ENCODE measurements around the gene KYAT1.
A peak's percentile ranks its signal among the peaks of the same experiment; 100 is the strongest.

Gene KYAT1

DNA sequence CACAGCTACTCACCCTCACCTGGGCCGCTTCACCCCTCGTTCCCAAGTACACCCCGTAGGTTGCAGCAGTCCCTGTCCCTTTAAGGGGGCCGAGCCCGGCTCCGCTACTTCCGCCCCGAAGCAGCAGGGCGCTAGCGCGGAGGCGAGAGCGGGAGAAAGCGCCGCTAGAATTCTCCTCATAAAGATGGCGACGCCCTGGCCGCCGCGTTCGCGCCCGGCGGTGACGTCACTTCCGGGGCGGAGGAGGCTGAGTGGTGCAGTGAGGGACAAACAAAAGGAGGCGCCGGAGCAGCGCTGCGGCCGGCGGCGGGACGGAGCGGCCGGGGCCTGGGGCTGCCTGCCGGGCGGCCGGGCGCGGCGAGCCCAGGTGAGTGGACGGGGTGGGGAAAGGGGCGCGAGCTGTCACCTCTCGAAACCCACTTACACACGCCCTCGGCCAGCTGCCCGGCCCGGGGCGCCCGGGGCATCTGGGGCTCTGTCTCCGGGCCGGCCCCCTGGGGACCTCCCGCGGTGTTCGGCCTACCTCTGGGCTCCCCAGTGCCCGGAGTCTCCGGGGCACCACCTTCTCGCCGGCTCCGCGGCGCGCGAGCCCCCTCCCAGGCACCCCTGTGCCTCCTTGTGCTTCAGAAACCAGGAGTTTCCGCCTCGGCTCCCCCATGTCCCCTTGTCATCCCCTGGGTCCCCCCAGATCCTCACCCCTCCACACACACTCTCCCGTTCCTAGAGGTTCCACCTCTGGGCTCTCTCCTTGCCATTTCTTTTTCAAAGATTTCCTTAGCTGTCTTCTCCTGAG lies at the start of gene KYAT1, which contains the start of gene LRRC8A:
Gene KYAT1, minus strand, starts transcription at position 67 of the 793 bp plus-strand sequence. CDS start 36,545 bp downstream, outside the sequence.
Gene LRRC8A, plus strand, starts transcription at position 250 of the 793 bp plus-strand sequence. CDS start 25,032 bp downstream, outside the sequence.
- DNase-seq (ENCODE audit: low read depth in 1 of 2, low spot score in 1 of 2), result peak; percentile 97 to 99
- in situ Hi-C loops (cut with HindIII; ENCODE audit: low pct_unique_long_range_greater_than_20kb, low sequenced_read_pairs), result no loop called here
- no peak; the same call in 1 of the 2 replicates for TF ChIP-seq JUND (IDR thresholded peaks at IDR 0.05; ENCODE audit: low read depth)

GRCh38 chr9:128929560-128929959 lies 47.8 kb upstream of the KYAT1 start:
- DNase-seq (ENCODE audit: low read depth in 1 of 2, low spot score in 1 of 2), result no peak
- TF ChIP-seq JUND (IDR thresholded peaks at IDR 0.05; ENCODE audit: low read depth), result no peak
- in situ Hi-C loops (cut with HindIII; ENCODE audit: low pct_unique_long_range_greater_than_20kb, low sequenced_read_pairs), result no loop called here

DNA sequence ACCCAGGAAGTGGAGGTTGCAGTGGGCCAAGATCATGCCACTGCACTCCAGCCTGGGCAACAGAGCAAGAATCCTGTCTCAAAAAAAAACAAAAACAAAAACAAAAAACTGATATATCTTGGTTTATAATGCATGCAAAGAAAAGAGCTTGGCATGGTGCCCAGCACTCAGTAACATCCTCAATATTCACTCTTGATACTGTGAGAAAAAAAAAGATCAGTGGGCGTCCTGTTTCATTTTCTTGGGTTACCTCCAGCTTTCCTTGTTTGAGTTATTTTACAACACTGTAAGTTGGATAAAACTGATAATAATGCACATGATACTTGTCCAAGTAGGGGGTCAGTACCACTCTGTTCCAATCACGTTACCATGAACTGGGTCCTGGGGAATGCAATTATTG lies 46.9 kb upstream of the KYAT1 start:
- in situ Hi-C loops (cut with HindIII; ENCODE audit: low pct_unique_long_range_greater_than_20kb, low sequenced_read_pairs), result no loop called here
- TF ChIP-seq JUND (IDR thresholded peaks at IDR 0.05; ENCODE audit: low read depth), result no peak
- DNase-seq (ENCODE audit: low read depth in 1 of 2, low spot score in 1 of 2), result no peak

DNA sequence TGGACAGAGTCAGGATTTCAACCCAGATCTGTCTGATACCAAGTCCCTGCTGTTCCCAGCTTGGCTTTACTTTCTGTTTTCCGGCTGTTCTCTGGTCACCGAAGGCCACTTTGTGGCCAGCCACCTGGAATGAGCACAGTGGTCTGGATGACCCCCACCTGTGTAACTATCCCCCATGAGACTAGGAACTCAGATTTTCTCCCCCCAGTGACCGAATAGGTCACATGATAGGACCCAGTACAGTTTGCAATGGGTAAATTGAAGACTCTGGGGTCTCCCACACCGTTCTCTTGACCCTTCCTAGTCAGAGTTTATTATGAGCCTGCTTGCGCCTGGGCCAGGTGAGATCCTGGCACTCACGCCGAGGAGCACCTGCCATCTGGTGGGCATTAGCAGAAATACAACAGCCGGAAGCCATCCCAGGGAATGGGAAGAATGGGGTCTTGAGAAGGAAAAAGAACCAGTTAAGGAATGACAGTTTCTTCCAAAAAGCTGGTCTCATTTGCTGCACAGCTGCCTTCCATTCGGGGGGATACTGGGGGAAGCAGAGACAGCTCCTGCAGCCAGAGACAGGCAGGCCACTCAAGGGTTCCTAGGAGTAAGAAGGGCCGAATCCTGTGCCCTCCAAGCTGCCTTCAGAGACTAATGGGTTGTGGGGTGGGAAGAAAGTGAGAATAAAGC lies 46.1 kb upstream of the KYAT1 start:
- DNase-seq (ENCODE audit: low read depth in 1 of 2, low spot score in 1 of 2), result peak; percentile 71 to 81
- in situ Hi-C loops (cut with HindIII; ENCODE audit: low pct_unique_long_range_greater_than_20kb, low sequenced_read_pairs), result no loop called here
- no peak for TF ChIP-seq JUND (IDR thresholded peaks at IDR 0.05; ENCODE audit: low read depth)

DNA sequence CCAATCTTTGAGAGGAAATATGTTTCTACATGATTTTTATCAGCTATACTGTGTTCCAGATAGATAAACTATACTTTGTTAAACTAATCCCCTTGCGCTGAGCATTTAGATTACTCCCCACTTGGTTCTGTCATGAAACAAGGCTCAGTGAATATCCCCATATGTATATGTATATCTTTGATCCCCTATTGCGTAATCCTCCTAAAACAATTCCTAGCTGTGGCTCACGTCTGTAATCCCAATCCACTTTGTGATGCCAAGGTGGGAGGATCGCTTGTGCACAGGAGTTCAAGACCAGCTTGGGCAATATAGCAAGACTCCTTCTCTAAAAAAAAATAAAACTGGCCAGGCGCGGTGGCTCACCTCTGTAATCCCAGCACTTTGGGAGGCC lies 41.7 kb upstream of the KYAT1 start:
- in situ Hi-C loops (cut with HindIII; ENCODE audit: low pct_unique_long_range_greater_than_20kb, low sequenced_read_pairs), result no loop called here
- DNase-seq (ENCODE audit: low read depth in 1 of 2, low spot score in 1 of 2), result no peak
- no peak for TF ChIP-seq JUND (IDR thresholded peaks at IDR 0.05; ENCODE audit: low read depth)

DNA sequence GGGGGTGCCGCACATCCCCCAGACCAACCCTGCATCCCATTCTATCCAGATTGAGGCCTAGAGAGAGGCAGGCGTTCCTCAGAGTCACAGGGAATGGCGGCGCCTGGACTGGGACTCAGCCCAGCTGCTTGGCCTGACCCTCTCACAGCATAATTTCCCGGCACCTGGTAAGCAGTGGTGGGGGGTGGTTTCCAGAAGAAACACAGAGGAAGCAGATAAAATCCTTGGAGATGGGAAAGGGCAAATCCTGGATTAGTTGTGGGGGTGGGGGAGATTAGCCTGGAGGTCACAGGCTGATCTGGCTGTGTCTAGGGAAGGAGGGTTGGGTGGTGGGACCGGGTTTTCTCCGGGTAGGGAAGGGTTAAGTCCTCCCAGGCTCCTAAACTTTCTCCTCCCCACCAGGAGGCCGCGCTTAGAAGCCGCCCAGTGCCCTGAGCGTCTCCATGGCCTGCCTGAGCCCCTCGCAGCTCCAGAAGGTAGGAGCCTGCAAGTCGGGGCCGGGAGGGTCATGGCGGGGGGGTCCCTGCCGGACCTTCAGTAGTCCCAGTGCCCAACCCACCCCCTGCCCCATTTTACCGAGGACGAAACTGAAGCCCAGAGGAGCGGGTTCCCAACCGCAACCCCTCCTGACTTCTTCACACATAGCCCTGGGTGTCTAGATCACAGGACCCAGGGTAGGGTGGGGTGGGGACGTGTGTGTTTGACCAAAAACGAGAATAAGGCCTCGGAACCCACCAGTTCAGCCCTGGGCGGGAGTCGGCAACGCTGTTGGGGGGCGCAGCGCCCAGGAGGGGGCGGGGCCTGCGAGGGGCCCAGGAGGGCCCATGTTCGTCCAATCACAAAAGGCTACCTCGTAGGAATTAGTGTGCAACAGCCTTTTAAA lies 40.4 kb upstream of the KYAT1 start:
- in situ Hi-C loops (cut with HindIII; ENCODE audit: low pct_unique_long_range_greater_than_20kb, low sequenced_read_pairs), result no loop called here
- no peak for TF ChIP-seq JUND (IDR thresholded peaks at IDR 0.05; ENCODE audit: low read depth)
- peak; percentile 33 to 47 for DNase-seq (ENCODE audit: low read depth in 1 of 2, low spot score in 1 of 2)

- TF ChIP-seq JUND (IDR thresholded peaks at IDR 0.05; ENCODE audit: low read depth), result no peak
- DNase-seq (ENCODE audit: low read depth in 1 of 2, low spot score in 1 of 2), result no peak
- in situ Hi-C loops (cut with HindIII; ENCODE audit: low pct_unique_long_range_greater_than_20kb, low sequenced_read_pairs), result no loop called here
Observed at GRCh38 chr9:128920381-128921058, 38.8 kb upstream of the KYAT1 start, which contains the start of gene PHYHD1. Gene PHYHD1, plus strand, starts transcription at chr9:128920982. Its CDS starts 1,342 bp downstream, at chr9:128922324.

GRCh38 chr9:128919402-128920089 lies 37.8 kb upstream of the KYAT1 start:
- in situ Hi-C loops (cut with HindIII; ENCODE audit: low pct_unique_long_range_greater_than_20kb, low sequenced_read_pairs), result no loop called here
- no peak for DNase-seq (ENCODE audit: low read depth in 1 of 2, low spot score in 1 of 2)
- TF ChIP-seq JUND (IDR thresholded peaks at IDR 0.05; ENCODE audit: low read depth), result no peak

GRCh38 chr9:128918921-128919320 lies 37.2 kb upstream of the KYAT1 start:
- in situ Hi-C loops (cut with HindIII; ENCODE audit: low pct_unique_long_range_greater_than_20kb, low sequenced_read_pairs), result no loop called here
- no peak for DNase-seq (ENCODE audit: low read depth in 1 of 2, low spot score in 1 of 2)
- no peak for TF ChIP-seq JUND (IDR thresholded peaks at IDR 0.05; ENCODE audit: low read depth)

DNA sequence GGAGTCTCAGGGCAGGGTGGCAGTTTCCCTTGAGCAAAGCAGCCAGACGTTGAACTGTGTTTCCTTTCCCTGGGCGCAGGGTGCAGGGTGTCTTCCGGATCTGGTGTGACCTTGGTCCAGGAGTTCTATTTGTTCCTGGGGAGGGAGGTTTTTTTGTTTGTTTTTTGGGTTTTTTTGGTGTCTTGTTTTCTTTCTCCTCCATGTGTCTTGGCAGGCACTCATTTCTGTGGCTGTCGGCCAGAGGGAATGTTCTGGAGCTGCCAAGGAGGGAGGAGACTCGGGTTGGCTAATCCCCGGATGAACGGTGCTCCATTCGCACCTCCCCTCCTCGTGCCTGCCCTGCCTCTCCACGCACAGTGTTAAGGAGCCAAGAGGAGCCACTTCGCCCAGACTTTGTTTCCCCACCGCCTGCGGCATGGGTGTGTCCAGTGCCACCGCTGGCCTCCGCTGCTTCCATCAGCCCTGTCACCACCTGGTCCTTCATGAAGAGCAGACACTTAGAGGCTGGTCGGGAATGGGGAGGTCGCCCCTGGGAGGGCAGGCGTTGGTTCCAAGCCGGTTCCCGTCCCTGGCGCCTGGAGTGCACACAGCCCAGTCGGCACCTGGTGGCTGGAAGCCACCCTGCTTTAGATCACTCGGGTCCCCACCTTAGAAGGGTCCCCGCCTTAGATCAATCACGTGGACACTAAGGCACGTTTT lies 35.5 kb upstream of the KYAT1 start:
- in situ Hi-C loops (cut with HindIII; ENCODE audit: low pct_unique_long_range_greater_than_20kb, low sequenced_read_pairs), result no loop called here
- peak; percentile 78 to 95 for DNase-seq (ENCODE audit: low read depth in 1 of 2, low spot score in 1 of 2)
- no peak for TF ChIP-seq JUND (IDR thresholded peaks at IDR 0.05; ENCODE audit: low read depth)

GRCh38 chr9:128916745-128917144 lies 35.0 kb upstream of the KYAT1 start:
- TF ChIP-seq JUND (IDR thresholded peaks at IDR 0.05; ENCODE audit: low read depth), result no peak
- in situ Hi-C loops (cut with HindIII; ENCODE audit: low pct_unique_long_range_greater_than_20kb, low sequenced_read_pairs), result no loop called here
- DNase-seq (ENCODE audit: low read depth in 1 of 2, low spot score in 1 of 2), result no peak
